Uterus (tissue), 4 donors: ENCODE data around the gene BMERB1. TPM values are rescaled to one million over a fixed set of nuclear protein-coding genes. Genes with fewer than 3 reads are reported as not detected.
"Not testable (repeated sequence)": the region's sequence is repeated elsewhere in the genome, so short reads cannot be mapped to it uniquely, and the experiment has no call there.

Source experiments
- DNase-seq, 2 donors: peaks; one replicate each; pipeline ENCODE4 v3.0.0-alpha.2; 2019 to 2020
- H3K27ac ChIP-seq, 2 donors: fragments of 200-600 bp; sonication (generic); 1 replicate in 1 of 2; 2 replicates in 1 of 2; pipeline ENCODE4 v1.5.1; 2016 to 2018
- H3K27me3 ChIP-seq, 2 donors: fragments of 200-600 bp; sonication (generic); one replicate each; pipeline ENCODE4 v1.5.1; 2018 to 2019; ENCODE audit warnings: control low read depth in 1 of 2
- H3K36me3 ChIP-seq, 2 donors: fragments of 200-600 bp; sonication (generic); one replicate each; pipeline ENCODE4 v1.5.1; 2019; ENCODE audit warnings: control low read depth in 1 of 2
- H3K4me1 ChIP-seq, 2 donors: fragments of 200-600 bp; sonication (generic); one replicate each; pipeline ENCODE4 v1.5.1; 2018 to 2019; ENCODE audit warnings: control low read depth in 1 of 2
- H3K4me3 ChIP-seq, 2 donors: fragments of 200-600 bp; sonication (generic); 1 replicate in 1 of 2; 2 replicates in 1 of 2; pipeline ENCODE4 v1.5.1; 2018 to 2019; ENCODE audit warnings: mild to moderate bottlenecking in 1 of 2
- H3K9me3 ChIP-seq, 2 donors: fragments of 200-600 bp; sonication (generic); one replicate each; pipeline ENCODE4 v1.5.1; 2019; ENCODE audit warnings: control low read depth in 1 of 2
- CTCF ChIP-seq, 4 experiments: fragments of 200-600 bp in 2 of 4; fragments of 450-650 bp in 2 of 4; sonication (generic) in 2 of 4; IDR thresholded peaks; one replicate each; pipeline ENCODE4 v1.5.1; 2016 to 2019; ENCODE audit warnings: antibody characterized with exemption in 4 of 4, mild to moderate bottlenecking in 2 of 4, moderate library complexity in 1 of 4
- POLR2A ChIP-seq, 2 donors: fragments of 450-650 bp; IDR thresholded peaks; one replicate each; pipeline ENCODE4 v1.6.1; 2016; ENCODE audit warnings: antibody characterized with exemption in 2 of 2, mild to moderate bottlenecking in 1 of 2, moderate library complexity in 1 of 2
- intact Hi-C: fragments of 100-400 bp; cut with DNase I; formaldehyde crosslinking; loops from one replicate; pipeline ENCODE4 v1.15.1; 2023; ENCODE audit warnings: low total_unique reads
- total RNA-seq, 4 donors: library from RNA; depleted of rRNA in 3 of 4; stranded (reverse); fragments of >200 nt in 3 of 4; gene quantifications; one replicate each; pipeline versions ENCODE4 v1.1.0 to v1.2.4, GENCODE V29; 2014 to 2023
- donor health status: DM: yes; HTN: yes; CAD: no.

BMERB1 gene
- total RNA-seq, 4 donors from 2014 or later: 12.8 to 98.9 (median 39.2) TPM

GRCh38 chr16:15435216-15435864 lies 952 bp downstream of the BMERB1 start:
- Histone ChIP-seq H3K27ac (peak overlapping the region; percentile 80 to 84), H3K9me3 (no peaks in the 10 kb centered on the region), H3K4me3 (peak overlapping the region; percentile 67 to 78), H3K36me3 (no peaks in the 10 kb centered on the region), H3K27me3 (no peaks in the 10 kb centered on the region), H3K4me1 (no peaks in the 10 kb centered on the region)
- intact Hi-C loops: no loop called here
- DNase-seq: peak in 1 of 2 donors; percentile 16
- TF ChIP-seq CTCF (IDR thresholded peaks at IDR 0.05): no peak
- no peak for TF ChIP-seq POLR2A (IDR thresholded peaks at IDR 0.05)

GRCh38 chr16:15439102-15439501 lies 4.7 kb downstream of the BMERB1 start:
- Histone ChIP-seq H3K27ac (no peak overlapping the region), H3K4me1 (no peaks in the 10 kb centered on the region), H3K9me3 (no peaks in the 10 kb centered on the region), H3K4me3 (no peak overlapping the region), H3K27me3 (no peaks in the 10 kb centered on the region), H3K36me3 (no peaks in the 10 kb centered on the region)
- no peak for TF ChIP-seq CTCF (IDR thresholded peaks at IDR 0.05)
- no peak for TF ChIP-seq POLR2A (IDR thresholded peaks at IDR 0.05)
- no peak for DNase-seq
- intact Hi-C loops: no loop called here

GRCh38 chr16:15439521-15439920 lies 5.1 kb downstream of the BMERB1 start:
- Histone ChIP-seq H3K27me3 (no peaks in the 10 kb centered on the region), H3K4me3 (no peak overlapping the region), H3K36me3 (no peaks in the 10 kb centered on the region), H3K9me3 (no peaks in the 10 kb centered on the region), H3K4me1 (no peaks in the 10 kb centered on the region), H3K27ac (peak overlapping the region; percentile 43 to 53)
- DNase-seq: no peak
- TF ChIP-seq POLR2A (IDR thresholded peaks at IDR 0.05) (no peak), CTCF (IDR thresholded peaks at IDR 0.05) (no peak)
- intact Hi-C loops: no loop called here

GRCh38 chr16:15440852-15441251 lies 6.5 kb downstream of the BMERB1 start:
- no peak for TF ChIP-seq POLR2A (IDR thresholded peaks at IDR 0.05)
- Histone ChIP-seq H3K9me3 (no peaks in the 10 kb centered on the region), H3K4me3 (no peak overlapping the region), H3K27ac (peak overlapping the region in 1 of 2 donors; percentile 43), H3K4me1 (no peaks in the 10 kb centered on the region), H3K36me3 (no peaks in the 10 kb centered on the region), H3K27me3 (no peaks in the 10 kb centered on the region)
- no peak for DNase-seq
- intact Hi-C loops: no loop called here

DNA sequence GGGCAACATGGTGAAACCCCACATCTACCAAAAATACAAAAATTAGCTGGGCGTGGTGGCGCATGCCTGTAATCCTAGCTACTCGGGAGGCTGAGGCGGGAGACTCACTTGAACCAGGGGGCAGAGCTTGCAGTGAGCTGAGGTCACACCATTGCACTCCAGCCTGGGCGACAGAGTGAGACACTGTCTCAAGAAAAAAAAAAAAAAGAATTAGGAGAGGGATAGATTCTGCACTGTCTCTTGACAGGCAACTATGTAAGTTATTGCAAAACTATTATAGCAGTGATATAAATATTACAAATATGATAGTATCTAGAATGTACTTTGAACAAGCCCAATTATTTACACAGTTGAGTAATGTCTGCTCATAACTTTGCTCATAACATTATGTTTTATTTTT lies 7.8 kb downstream of the BMERB1 start:
- H3K4me3 ChIP-seq, DNase-seq, H3K4me1 ChIP-seq, intact Hi-C loops, H3K9me3 ChIP-seq, H3K27me3 ChIP-seq, H3K27ac ChIP-seq, H3K36me3 ChIP-seq: not testable (repeated sequence)

DNA sequence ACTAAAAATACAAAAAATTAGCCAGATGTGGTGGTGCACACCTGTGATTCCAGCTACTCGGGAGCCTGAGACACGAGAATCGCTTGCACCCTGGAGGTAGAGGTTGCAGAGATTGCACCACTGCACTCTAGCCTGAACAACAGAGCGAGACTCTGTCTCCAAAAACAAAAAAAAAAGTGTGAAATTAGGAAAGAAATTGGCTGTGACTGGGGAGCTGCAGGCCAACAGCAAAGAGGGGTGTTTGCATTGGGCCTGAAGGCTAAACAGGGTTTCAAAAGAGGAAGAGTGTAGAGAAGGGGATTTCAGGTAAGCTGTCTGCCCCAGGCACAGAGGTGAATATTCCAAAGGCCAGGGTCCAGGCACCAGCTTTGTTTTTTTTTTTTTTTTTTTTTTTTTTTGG lies 9.4 kb downstream of the BMERB1 start:
- Histone ChIP-seq H3K27me3 (no peaks in the 10 kb centered on the region), H3K4me1 (no peaks in the 10 kb centered on the region), H3K4me3 (no peak overlapping the region), H3K9me3 (no peaks in the 10 kb centered on the region), H3K27ac (no peak overlapping the region), H3K36me3 (no peaks in the 10 kb centered on the region)
- TF ChIP-seq CTCF (IDR thresholded peaks at IDR 0.05): no peak
- intact Hi-C loops: no loop called here
- no peak for DNase-seq
